BLaER1 (cell line): Measurements from ENCODE around the gene COL18A1.

Experiments used
- H3K27ac ChIP-seq: shearing (Covaris generic); formaldehyde crosslinking; 2 replicates; pipeline ENCODE4 v1.8.1; 2022
- H3K27me3 ChIP-seq: shearing (Covaris generic); formaldehyde crosslinking; 2 replicates; pipeline ENCODE4 v1.8.1; 2022
- H3K36me3 ChIP-seq: shearing (Covaris generic); formaldehyde crosslinking; 2 replicates; pipeline ENCODE4 v1.8.1; 2022
- H3K4me1 ChIP-seq: shearing (Covaris generic); formaldehyde crosslinking; 2 replicates; pipeline ENCODE4 v1.8.1; 2022
- H3K4me2 ChIP-seq: shearing (Covaris generic); formaldehyde crosslinking; 2 replicates; pipeline ENCODE4 v1.8.1; 2022
- H3K4me3 ChIP-seq: shearing (Covaris generic); formaldehyde crosslinking; 2 replicates; pipeline ENCODE4 v1.8.1; 2022
- H3K9ac ChIP-seq: shearing (Covaris generic); formaldehyde crosslinking; 2 replicates; pipeline ENCODE4 v1.8.1; 2022
- H3K9me3 ChIP-seq: shearing (Covaris generic); formaldehyde crosslinking; 2 replicates; pipeline ENCODE4 v1.8.1; 2022
- H4K20me1 ChIP-seq: shearing (Covaris generic); formaldehyde crosslinking; 2 replicates; pipeline ENCODE4 v1.8.1; 2022
- Cebpa-rat ChIP-seq: shearing (Covaris generic); IDR thresholded peaks from 2 replicates; pipeline ENCODE4 v1.8.1; 2022

The COL18A1 gene

GRCh38 chr21:45404730-45405270, at the start of gene COL18A1:
Gene COL18A1 (plus strand): TSS chr21:45405165. CDS start chr21:45405231, 66 bp downstream.
- H3K4me1 ChIP-seq, result peaks cover 29% of the 10 kb centered on the region
- peak within 1 kb of the TSS; percentile 89 for H3K4me2 ChIP-seq
- H3K9me3 ChIP-seq, result peaks cover 8% of the 10 kb centered on the region
- no peak within 1 kb of the TSS for H3K27ac ChIP-seq
- peaks cover 77% of the 10 kb centered on the region for H3K27me3 ChIP-seq
- H4K20me1 ChIP-seq, result peaks cover 53% of the 10 kb centered on the region
- no peak for TF ChIP-seq Cebpa-rat
- H3K4me3 ChIP-seq, result peak within 1 kb of the TSS; percentile 64
- H3K9ac ChIP-seq, result no peak within 1 kb of the TSS
- H3K36me3 ChIP-seq, result no peaks in the 10 kb centered on the region

DNA sequence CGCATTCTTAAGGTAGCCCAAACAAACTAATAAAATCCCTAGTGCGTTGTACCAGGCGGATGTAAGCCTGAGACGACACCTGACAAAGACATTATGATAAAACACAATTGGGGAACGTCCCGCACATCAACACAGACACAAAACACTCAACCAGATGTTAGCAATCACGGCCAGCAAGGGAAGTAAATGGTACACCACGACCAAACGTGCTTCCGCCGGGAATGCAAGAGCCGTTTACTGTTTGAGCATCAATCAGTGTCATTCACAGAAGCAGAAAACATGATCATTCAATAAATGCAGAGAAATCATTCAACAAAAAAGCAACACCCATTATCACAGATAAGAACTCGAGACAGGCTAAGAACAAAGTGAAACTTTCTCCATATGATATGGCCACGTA, 49.4 kb upstream of the COL18A1 start:
- Histone ChIP-seq H3K4me2 (peak overlapping the region; percentile 83), H3K36me3 (no peaks in the 10 kb centered on the region), H3K27me3 (no peaks in the 10 kb centered on the region), H4K20me1 (no peaks in the 10 kb centered on the region), H3K4me1 (peaks cover 99% of the 10 kb centered on the region), H3K9ac (no peak overlapping the region), H3K27ac (peak overlapping the region; percentile 58), H3K9me3 (no peaks in the 10 kb centered on the region), H3K4me3 (no peak overlapping the region)
- TF ChIP-seq Cebpa-rat, result no peak

DNA sequence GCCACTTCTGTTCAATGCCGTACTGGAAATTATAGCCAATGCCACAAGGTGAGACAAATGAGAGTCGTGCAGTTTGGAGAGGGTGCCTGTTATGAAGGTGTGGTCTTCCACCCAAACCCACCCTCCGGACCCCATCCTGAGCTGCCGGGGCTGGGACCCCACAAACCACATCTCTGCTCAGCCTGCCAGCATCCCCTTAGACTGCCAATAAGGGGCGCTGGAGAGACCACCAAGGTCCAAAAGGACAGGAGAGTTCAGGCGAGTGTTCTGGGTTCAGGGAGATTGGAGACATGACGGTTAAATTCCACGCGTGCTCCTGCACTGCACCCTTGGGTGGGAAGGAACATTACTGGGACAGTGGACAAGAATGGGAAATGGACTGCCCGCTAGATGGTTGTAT, 48.7 kb upstream of the COL18A1 start:
- peak overlapping the region; percentile 83 for H3K4me2 ChIP-seq
- peaks cover 99% of the 10 kb centered on the region for H3K4me1 ChIP-seq
- H3K4me3 ChIP-seq, result no peak overlapping the region

DNA sequence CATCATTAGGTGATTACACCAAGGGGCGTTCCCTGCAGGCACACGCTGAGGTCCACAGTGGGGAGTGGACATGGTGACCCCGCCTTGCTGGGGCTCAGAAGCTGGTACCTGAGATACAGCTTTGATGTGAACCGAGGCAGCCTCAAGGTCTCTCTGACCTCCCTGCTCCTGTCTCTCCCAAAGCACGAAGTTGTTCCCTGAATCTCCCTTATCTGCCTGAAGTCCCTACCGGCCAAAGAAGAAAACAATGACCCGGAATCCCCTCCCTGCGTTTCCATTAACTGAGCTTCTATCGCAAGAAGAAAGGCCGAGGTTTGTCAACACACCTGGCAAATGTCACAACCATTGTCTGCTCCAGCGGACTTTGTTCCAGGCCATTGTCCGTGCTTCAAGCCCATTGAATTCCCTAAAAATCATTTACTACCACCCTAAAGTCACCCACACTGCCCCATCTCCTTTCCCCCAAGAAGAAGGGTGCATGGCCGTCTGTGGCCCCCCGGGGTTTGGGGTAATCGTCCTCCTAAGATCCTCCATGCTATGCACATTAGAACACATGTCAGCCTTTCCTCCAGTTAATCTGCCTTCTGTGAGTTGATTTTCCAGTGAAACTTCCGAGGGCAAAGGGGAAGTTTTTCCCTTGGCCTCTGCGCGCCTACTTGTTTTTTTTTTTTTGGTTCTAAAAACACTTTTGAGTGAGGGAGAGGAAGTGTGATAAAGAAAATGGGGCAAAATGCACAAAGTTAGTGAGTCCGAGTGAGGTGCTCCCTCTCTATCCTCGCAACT, 48.1 kb upstream of the COL18A1 start:
- Histone ChIP-seq H3K36me3 (no peaks in the 10 kb centered on the region), H3K4me1 (peaks cover 94% of the 10 kb centered on the region), H3K9ac (no peak overlapping the region; the same call in 1 of the 2 replicates), H4K20me1 (no peaks in the 10 kb centered on the region), H3K4me3 (no peak overlapping the region), H3K27ac (0 out of 2 replicates have a peak overlapping the region, but pooled peaks have one; percentile 51), H3K27me3 (no peaks in the 10 kb centered on the region), H3K4me2 (peak overlapping the region; percentile 83), H3K9me3 (no peaks in the 10 kb centered on the region)
- no peak for TF ChIP-seq Cebpa-rat

More for the DNA sequence above, 48.7 kb upstream of the COL18A1 start:
- no peak for TF ChIP-seq Cebpa-rat
- Histone ChIP-seq H4K20me1 (no peaks in the 10 kb centered on the region), H3K9me3 (no peaks in the 10 kb centered on the region), H3K27ac (no peak overlapping the region), H3K36me3 (no peaks in the 10 kb centered on the region), H3K27me3 (no peaks in the 10 kb centered on the region), H3K9ac (no peak overlapping the region)

DNA sequence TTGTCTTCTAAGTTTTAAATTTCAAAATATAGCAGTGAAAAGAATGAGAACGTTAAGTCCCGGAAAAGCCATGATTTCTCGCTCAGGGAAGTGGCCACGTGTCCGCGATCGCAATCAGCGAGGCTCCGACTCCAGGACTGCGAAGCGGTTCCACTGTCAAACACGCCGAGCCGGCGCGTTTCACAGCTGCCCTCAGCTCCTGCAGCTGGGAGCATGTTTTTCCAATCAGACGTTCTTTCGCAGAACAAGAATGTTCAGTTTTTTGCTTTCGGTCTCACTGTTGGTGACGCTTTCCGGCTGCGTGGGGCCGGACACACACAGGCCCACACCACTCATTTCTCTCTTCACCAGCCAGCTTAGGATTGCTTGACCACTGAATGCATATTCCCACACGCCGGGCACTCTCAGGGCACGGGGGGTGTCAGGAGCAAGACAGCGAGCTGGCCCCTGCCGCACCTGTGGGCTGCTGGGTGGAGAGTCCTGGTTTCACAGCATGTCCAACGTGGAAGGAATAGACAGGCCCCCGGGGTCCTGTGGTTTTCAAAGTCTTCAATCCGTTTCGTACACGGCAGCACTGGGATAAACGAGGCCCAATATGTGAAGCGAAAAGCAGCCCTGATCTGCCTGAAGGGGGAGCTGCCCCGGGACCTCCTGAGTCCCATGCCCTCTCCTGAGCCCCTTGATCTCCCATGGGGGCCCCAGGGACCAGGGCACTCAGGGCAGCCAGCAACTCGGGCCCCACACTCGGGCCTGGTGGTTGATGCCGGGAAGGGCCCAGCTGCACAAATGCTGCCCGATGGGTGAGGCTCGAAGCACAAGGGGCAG, 47.3 kb upstream of the COL18A1 start:
- peaks cover 86% of the 10 kb centered on the region for H3K4me1 ChIP-seq
- H3K4me3 ChIP-seq, result no peak overlapping the region
- peak overlapping the region; percentile 29; the same call in 1 of the 2 replicates for H3K9ac ChIP-seq
- no peak for TF ChIP-seq Cebpa-rat
- H3K9me3 ChIP-seq, result no peaks in the 10 kb centered on the region
- no peaks in the 10 kb centered on the region for H3K27me3 ChIP-seq
- peak overlapping the region; percentile 83 for H3K4me2 ChIP-seq
- no peaks in the 10 kb centered on the region for H3K36me3 ChIP-seq
- no peaks in the 10 kb centered on the region for H4K20me1 ChIP-seq
- peak overlapping the region; percentile 51; the same call in 1 of the 2 replicates for H3K27ac ChIP-seq

DNA sequence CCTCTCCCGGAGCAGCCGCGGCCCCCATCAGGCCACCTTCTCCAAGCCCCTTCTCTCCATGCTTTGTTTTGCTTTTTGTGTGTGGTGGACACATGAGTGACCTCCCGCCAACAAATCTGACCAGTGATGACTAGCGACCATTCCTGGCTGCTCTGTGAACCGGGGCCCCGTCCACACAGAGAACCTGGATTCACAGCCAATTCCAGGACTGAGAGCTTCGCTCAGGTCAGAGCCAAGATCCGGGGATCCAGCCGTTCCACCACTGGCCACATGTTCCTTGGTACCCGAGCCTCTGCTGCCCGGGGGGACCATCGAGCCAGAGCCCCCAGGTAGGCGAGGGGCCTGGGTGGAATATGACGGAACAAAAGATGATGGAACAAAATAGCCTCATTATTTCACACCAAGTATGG, 46.7 kb upstream of the COL18A1 start:
- Histone ChIP-seq H3K4me3 (no peak overlapping the region), H3K4me1 (peaks cover 80% of the 10 kb centered on the region), H3K4me2 (peak overlapping the region; percentile 83), H3K36me3 (no peaks in the 10 kb centered on the region), H3K27me3 (0 out of 2 replicates have a peak, but pooled peaks cover 3% of the 10 kb centered on the region), H3K9me3 (no peaks in the 10 kb centered on the region), H3K27ac (peak overlapping the region; percentile 51; the same call in 1 of the 2 replicates), H3K9ac (0 out of 2 replicates have a peak overlapping the region, but pooled peaks have one; percentile 29), H4K20me1 (no peaks in the 10 kb centered on the region)
- no peak for TF ChIP-seq Cebpa-rat

GRCh38 chr21:45358711-45359310, 46.2 kb upstream of the COL18A1 start:
- H3K27me3 ChIP-seq, result peaks cover 8% of the 10 kb centered on the region
- H4K20me1 ChIP-seq, result no peaks in the 10 kb centered on the region
- H3K4me1 ChIP-seq, result peaks cover 80% of the 10 kb centered on the region
- H3K4me2 ChIP-seq, result peak overlapping the region; percentile 83
- no peak overlapping the region for H3K4me3 ChIP-seq
- H3K9me3 ChIP-seq, result no peaks in the 10 kb centered on the region
- H3K36me3 ChIP-seq, result no peaks in the 10 kb centered on the region
- H3K9ac ChIP-seq, result no peak overlapping the region
- no peak for TF ChIP-seq Cebpa-rat
- H3K27ac ChIP-seq, result no peak overlapping the region

DNA sequence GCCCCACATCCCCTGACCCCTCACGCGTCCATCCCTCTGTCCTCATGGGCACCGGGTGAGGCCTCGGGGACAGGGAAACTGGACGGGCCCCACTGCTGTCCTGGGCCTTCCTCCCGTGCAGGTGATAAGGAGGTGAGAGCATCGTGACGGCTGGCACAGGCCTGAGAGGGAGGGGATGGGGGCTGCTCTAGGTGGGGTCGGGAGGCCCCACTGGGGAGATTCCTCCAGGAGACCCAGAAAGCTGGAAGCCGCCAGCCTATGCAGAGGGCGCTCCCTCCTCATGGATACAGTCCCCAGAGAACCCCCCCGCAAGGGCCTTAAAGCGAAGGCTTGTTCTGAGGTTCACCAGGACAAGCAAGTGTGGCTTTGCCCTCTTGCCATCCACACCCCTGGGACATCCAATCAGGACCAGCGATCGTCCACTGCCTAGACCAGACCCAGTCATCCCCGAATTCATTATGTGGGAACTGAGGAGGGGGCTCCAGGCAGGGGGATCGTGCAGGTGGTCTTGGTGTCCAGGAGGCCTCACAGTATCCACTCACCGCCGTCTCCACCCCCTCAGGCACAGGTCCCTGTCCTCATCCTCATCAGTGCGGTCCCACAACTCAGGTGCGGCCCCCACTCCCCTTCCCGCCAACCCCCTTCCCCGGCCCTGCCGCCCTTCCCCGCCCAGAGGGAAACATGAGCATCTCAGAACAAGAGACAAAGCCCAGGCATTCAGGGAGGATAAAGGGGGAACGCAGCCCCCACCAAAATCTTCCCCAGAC, 45.3 kb upstream of the COL18A1 start:
- no peak for TF ChIP-seq Cebpa-rat
- peaks cover 80% of the 10 kb centered on the region for H3K4me1 ChIP-seq
- peaks cover 16% of the 10 kb centered on the region for H3K27me3 ChIP-seq
- peak overlapping the region; percentile 83 for H3K4me2 ChIP-seq
- H3K9me3 ChIP-seq, result no peaks in the 10 kb centered on the region
- no peak overlapping the region for H3K4me3 ChIP-seq
- H3K27ac ChIP-seq, result no peak overlapping the region
- H4K20me1 ChIP-seq, result no peaks in the 10 kb centered on the region
- no peaks in the 10 kb centered on the region for H3K36me3 ChIP-seq
- H3K9ac ChIP-seq, result no peak overlapping the region
